Natural killer cell (primary cell): ENCODE measurements around the gene CCDC8. TPM values are rescaled to one million over a fixed set of nuclear protein-coding genes. Genes with fewer than 3 reads are reported as not detected.

Experiments used
- ATAC-seq, 3 donors: fragments of 150-1000 bp in 2 of 3; fragments of 200-7000 bp in 1 of 3; cut with Tn5 transposase; 1 replicate in 1 of 3; 2 replicates in 2 of 3; pipeline ENCODE4 v1.10.0; 2021; ENCODE audit warnings: mild to moderate bottlenecking in 2 of 3, moderate library complexity in 2 of 3
- DNase-seq, 2 donors: peaks; one replicate each; pipeline versions ENCODE4 v3.0.0 to v3.0.0-alpha.2; 2013 to 2021; ENCODE audit warnings: mixed read lengths in 1 of 2
- H3K27ac ChIP-seq: one replicate; pipeline ENCODE4 v1.5.1; 2013; ENCODE audit warnings: mild to moderate bottlenecking, low read length
- H3K27me3 ChIP-seq: one replicate; pipeline ENCODE4 v1.6.1; 2013; ENCODE audit warnings: low read length; ENCODE audit not compliant: control insufficient read depth, insufficient read depth
- H3K36me3 ChIP-seq: one replicate; pipeline ENCODE4 v1.6.1; 2013; ENCODE audit warnings: low read length; ENCODE audit not compliant: control insufficient read depth, insufficient read depth
- H3K4me1 ChIP-seq: one replicate; pipeline ENCODE4 v1.6.1; 2013; ENCODE audit warnings: low read length; ENCODE audit not compliant: control insufficient read depth, insufficient read depth
- H3K4me3 ChIP-seq: one replicate; pipeline ENCODE4 v1.5.1; 2013; ENCODE audit warnings: low read length
- H3K9me3 ChIP-seq: one replicate; pipeline ENCODE4 v1.6.1; 2013; ENCODE audit warnings: low read length; ENCODE audit not compliant: control insufficient read depth, insufficient read depth
- H3K27ac Mint-ChIP-seq, 2 donors: one replicate each; pipeline ENCODE4 v1.8.0; 2022; ENCODE audit warnings: mild to moderate bottlenecking in 2 of 2, mixed read lengths in 2 of 2, moderate library complexity in 1 of 2
- H3K27me3 Mint-ChIP-seq, 2 donors: one replicate each; pipeline ENCODE4 v1.8.0; 2022; ENCODE audit warnings: low read depth in 2 of 2, mixed read lengths in 2 of 2
- H3K36me3 Mint-ChIP-seq: one replicate; pipeline ENCODE4 v1.8.0; 2022; ENCODE audit warnings: mixed read lengths
- H3K4me1 Mint-ChIP-seq, 2 donors: one replicate each; pipeline ENCODE4 v1.8.0; 2022; ENCODE audit warnings: mixed read lengths in 2 of 2
- H3K4me3 Mint-ChIP-seq: one replicate; pipeline ENCODE4 v1.8.0; 2022; ENCODE audit warnings: mild to moderate bottlenecking, moderate library complexity, mixed read lengths
- H3K9me3 Mint-ChIP-seq, 2 donors: one replicate each; pipeline ENCODE4 v1.8.0; 2022; ENCODE audit warnings: mixed read lengths in 2 of 2
- WGBS: methylation state at CpG from one replicate; pipeline ENCODE4 v1.1.7; 2013; ENCODE audit warnings: missing lambda C conversion rate; ENCODE audit not compliant: insufficient coverage; 5-methylcytosine and 5-hydroxymethylcytosine counted together
- intact Hi-C: fragments of 100-400 bp; cut with micrococcal nuclease; formaldehyde crosslinking; loops from one replicate; pipeline ENCODE4 v1.14.2; 2022
- total RNA-seq, 4 donors: library from RNA; stranded (reverse); fragments of 120-200 nt in 1 of 4; gene quantifications; one replicate each; pipeline versions ENCODE4 v1.2.3 to v1.2.4, GENCODE V29; 2013 to 2022
- TF ChIP-seq, protein P1 (sequence below): fragments of 200-600 bp; IDR thresholded peaks from one replicate; pipeline ENCODE4 v1.8.0; 2022; ENCODE audit warnings: antibody characterized with exemption

Gene CCDC8
- total RNA-seq, 3 donors from 2014 or later (not counting 1 experiment from before 2014, with no cell fraction given), result not detected

DNA sequence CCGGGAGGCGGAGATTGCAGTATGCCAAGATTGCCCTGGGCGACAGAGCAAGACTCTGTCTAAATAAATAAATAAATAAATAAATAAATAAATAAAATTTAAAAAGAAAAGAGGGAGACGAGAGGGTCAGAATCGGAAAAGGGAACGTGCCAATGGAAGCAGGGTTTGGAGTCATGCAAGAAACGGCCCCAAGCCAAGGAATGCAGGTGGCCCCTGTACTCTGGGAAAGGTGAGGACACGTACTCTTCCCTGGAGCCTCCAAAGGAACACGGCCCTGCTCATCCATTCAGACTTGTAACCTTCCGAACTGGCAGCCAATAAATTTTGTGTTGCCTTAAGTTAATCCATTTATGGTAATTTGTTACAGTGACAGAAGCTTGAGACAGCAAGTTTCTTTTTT is 35.2 kb upstream of the CCDC8 start:
- no peaks in the 10 kb centered on the region for H3K36me3 Mint-ChIP-seq
- peaks cover 0 to 19% of the 10 kb centered on the region in 2 donors for H3K27me3 Mint-ChIP-seq
- H3K27ac Mint-ChIP-seq, result no peak overlapping the region
- Histone ChIP-seq H3K4me1 (no peaks in the 10 kb centered on the region), H3K36me3 (no peaks in the 10 kb centered on the region), H3K27me3 (peaks cover 2% of the 10 kb centered on the region), H3K9me3 (no peaks in the 10 kb centered on the region), H3K27ac (no peak overlapping the region), H3K4me3 (no peak overlapping the region)
- no peaks in the 10 kb centered on the region for H3K4me1 Mint-ChIP-seq
- ATAC-seq (no peak), DNase-seq (no peak)
- no peak overlapping the region for H3K4me3 Mint-ChIP-seq
- 90% methylated on average over 7 of the region's 10 CpGs for WGBS
- H3K9me3 Mint-ChIP-seq, result peaks cover 0 to 4% of the 10 kb centered on the region in 2 donors
- intact Hi-C loops, result no loop called here
- TF ChIP-seq, protein P1, sequence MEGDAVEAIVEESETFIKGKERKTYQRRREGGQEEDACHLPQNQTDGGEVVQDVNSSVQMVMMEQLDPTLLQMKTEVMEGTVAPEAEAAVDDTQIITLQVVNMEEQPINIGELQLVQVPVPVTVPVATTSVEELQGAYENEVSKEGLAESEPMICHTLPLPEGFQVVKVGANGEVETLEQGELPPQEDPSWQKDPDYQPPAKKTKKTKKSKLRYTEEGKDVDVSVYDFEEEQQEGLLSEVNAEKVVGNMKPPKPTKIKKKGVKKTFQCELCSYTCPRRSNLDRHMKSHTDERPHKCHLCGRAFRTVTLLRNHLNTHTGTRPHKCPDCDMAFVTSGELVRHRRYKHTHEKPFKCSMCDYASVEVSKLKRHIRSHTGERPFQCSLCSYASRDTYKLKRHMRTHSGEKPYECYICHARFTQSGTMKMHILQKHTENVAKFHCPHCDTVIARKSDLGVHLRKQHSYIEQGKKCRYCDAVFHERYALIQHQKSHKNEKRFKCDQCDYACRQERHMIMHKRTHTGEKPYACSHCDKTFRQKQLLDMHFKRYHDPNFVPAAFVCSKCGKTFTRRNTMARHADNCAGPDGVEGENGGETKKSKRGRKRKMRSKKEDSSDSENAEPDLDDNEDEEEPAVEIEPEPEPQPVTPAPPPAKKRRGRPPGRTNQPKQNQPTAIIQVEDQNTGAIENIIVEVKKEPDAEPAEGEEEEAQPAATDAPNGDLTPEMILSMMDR, result no peak

DNA sequence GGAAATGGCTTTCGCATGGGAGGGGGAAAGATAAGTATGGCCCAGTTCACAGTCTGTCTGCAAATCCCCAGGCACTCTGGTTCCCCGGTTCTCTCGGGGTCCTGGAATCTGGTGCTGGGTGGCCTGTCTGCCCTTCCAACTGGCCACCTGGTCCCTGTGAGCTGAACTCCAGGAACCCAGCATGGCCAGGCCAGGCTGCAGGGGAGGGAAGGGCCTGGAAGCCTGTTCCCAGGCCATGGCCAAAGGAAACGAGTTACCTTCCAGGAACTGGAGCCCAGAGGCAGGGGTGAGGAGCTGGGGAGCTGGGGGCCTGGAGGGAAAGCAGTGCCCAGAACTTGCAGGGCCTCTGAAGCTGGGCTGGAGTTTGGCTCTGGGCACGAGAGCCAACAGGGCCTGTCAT is 34.5 kb upstream of the CCDC8 start:
- TF ChIP-seq, protein P1, result no peak
- Mint-ChIP-seq H3K4me1 (peaks cover 0 to 4% of the 10 kb centered on the region in 2 donors), H3K27me3 (peaks cover 0 to 19% of the 10 kb centered on the region in 2 donors), H3K9me3 (peaks cover 0 to 4% of the 10 kb centered on the region in 2 donors), H3K4me3 (no peak overlapping the region), H3K36me3 (no peaks in the 10 kb centered on the region), H3K27ac (no peak overlapping the region)
- H3K36me3 ChIP-seq, result no peaks in the 10 kb centered on the region
- 49% methylated on average over 5 of the region's 5 CpGs for WGBS
- ATAC-seq (no peak), DNase-seq (no peak)
- peaks cover 2% of the 10 kb centered on the region for H3K27me3 ChIP-seq
- H3K27ac ChIP-seq, result no peak overlapping the region
- no peak overlapping the region for H3K4me3 ChIP-seq
- no peaks in the 10 kb centered on the region for H3K4me1 ChIP-seq
- intact Hi-C loops, result no loop called here
- H3K9me3 ChIP-seq, result no peaks in the 10 kb centered on the region

DNA sequence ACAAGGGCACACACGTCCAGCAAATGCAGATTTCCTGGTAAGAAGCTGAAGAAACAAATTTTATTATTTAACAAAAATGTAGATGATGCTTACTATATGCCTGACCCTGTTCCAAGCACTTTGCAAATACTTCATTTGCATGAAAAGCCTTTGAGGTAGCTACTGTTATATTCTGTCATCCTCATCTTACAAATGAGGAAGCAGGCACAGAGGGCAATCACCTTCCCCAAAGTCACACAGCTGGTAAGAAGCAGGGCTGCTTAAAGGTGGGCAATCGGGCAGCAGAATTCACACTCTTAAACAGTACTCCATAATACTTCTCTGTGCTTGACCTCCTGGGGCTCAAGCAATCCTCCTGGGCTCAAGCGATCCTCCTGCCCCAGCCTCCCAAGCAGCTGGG is 33.6 kb upstream of the CCDC8 start:
- 50% methylated on average over 1 of the region's 3 CpGs for WGBS
- peaks cover 0 to 4% of the 10 kb centered on the region in 2 donors for H3K9me3 Mint-ChIP-seq
- H3K27me3 Mint-ChIP-seq, result peaks cover under 1 to 19% of the 10 kb centered on the region in 2 donors
- Histone ChIP-seq H3K36me3 (no peaks in the 10 kb centered on the region), H3K27me3 (peaks cover 2% of the 10 kb centered on the region), H3K9me3 (no peaks in the 10 kb centered on the region), H3K27ac (no peak overlapping the region), H3K4me3 (no peak overlapping the region), H3K4me1 (no peaks in the 10 kb centered on the region)
- no peaks in the 10 kb centered on the region for H3K36me3 Mint-ChIP-seq
- H3K27ac Mint-ChIP-seq, result no peak overlapping the region
- ATAC-seq (no peak), DNase-seq (no peak)
- TF ChIP-seq, protein P1, result no peak
- intact Hi-C loops, result no loop called here
- no peak overlapping the region for H3K4me3 Mint-ChIP-seq
- H3K4me1 Mint-ChIP-seq, result peaks cover 0 to 4% of the 10 kb centered on the region in 2 donors

DNA sequence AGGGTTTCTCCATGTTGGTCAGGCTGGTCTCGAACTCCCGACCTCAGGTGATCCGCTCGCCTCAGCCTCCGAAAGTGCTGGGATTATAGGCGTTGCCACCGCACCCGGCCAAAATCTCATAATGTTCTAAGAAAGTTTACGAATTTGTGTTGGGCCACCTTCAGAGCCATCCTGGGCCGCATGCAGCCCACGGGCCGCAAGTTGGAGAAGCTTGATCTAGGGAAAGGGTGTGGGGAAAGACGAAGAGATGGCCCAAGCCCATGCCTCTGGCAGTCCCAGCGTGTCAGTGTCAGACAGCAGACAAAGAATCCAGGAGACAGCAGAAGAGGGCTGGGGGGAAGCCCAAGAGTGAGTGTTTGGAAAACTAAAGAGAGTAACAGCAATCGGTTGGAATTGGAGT is 32.7 kb upstream of the CCDC8 start:
- H3K27me3 Mint-ChIP-seq, result peaks cover 5 to 14% of the 10 kb centered on the region in 2 donors
- WGBS, result 81% methylated on average over 15 of the region's 15 CpGs
- no peak for ATAC-seq

More for the DNA sequence above, 32.7 kb upstream of the CCDC8 start:
- no peak overlapping the region for H3K4me3 ChIP-seq
- intact Hi-C loops, result no loop called here
- DNase-seq, result no peak
- no peak overlapping the region for H3K27ac ChIP-seq
- H3K27ac Mint-ChIP-seq, result no peak overlapping the region
- TF ChIP-seq, protein P1, result no peak
- H3K4me1 ChIP-seq, result no peaks in the 10 kb centered on the region
- no peaks in the 10 kb centered on the region for H3K9me3 ChIP-seq
- no peak overlapping the region for H3K4me3 Mint-ChIP-seq
- no peaks in the 10 kb centered on the region for H3K36me3 Mint-ChIP-seq
- H3K4me1 Mint-ChIP-seq, result peaks cover 0 to 4% of the 10 kb centered on the region in 2 donors
- H3K36me3 ChIP-seq, result no peaks in the 10 kb centered on the region
- H3K27me3 ChIP-seq, result peaks cover 2% of the 10 kb centered on the region
- H3K9me3 Mint-ChIP-seq, result peaks cover 0 to 4% of the 10 kb centered on the region in 2 donors
